Activated naive CD4-positive, alpha-beta T cell treated with anti-CD3 and anti-CD28 coated beads, Interleukin-2, amount 50 U/mL, for 16 hours (primary cell): ENCODE results near the gene SETD2.
A peak's percentile ranks its signal among the peaks of the same experiment; 100 is the strongest.
"Not testable (repeated sequence)": the region's sequence is repeated elsewhere in the genome, so short reads cannot be mapped to it uniquely, and the experiment has no call there.

Source experiments
- DNase-seq: peaks from one replicate; pipeline ENCODE4 v3.0.0-alpha.2; 2020

Gene SETD2

GRCh38 chr3:47151836-47152235, 12.1 kb downstream of the SETD2 start:
- DNase-seq = no peak

- no peak for DNase-seq
These were observed 14.5 kb downstream of the SETD2 start for GRCh38 chr3:47149339-47149933.

GRCh38 chr3:47145272-47145671, 18.6 kb downstream of the SETD2 start:
- DNase-seq = no peak

- no peak for DNase-seq
These were observed 20.8 kb downstream of the SETD2 start for GRCh38 chr3:47143068-47143467.

- DNase-seq = not testable (repeated sequence)
These were observed 21.4 kb downstream of the SETD2 start for GRCh38 chr3:47142536-47142935.

GRCh38 chr3:47140973-47141461, 22.9 kb downstream of the SETD2 start:
- not testable (repeated sequence) for DNase-seq

GRCh38 chr3:47140553-47140952, 23.4 kb downstream of the SETD2 start:
- not testable (repeated sequence) for DNase-seq

- no peak for DNase-seq
These were observed 29.6 kb downstream of the SETD2 start for GRCh38 chr3:47134311-47134710.

- DNase-seq = no peak
These were observed 30.3 kb downstream of the SETD2 start for GRCh38 chr3:47133641-47134040.

GRCh38 chr3:47130557-47130956, 33.4 kb downstream of the SETD2 start:
- no peak for DNase-seq

GRCh38 chr3:47128137-47128536, 35.8 kb downstream of the SETD2 start:
- no peak for DNase-seq

- DNase-seq = no peak
These were observed 40.1 kb downstream of the SETD2 start for GRCh38 chr3:47123857-47124256.

GRCh38 chr3:47121409-47121808, 42.5 kb downstream of the SETD2 start:
- no peak for DNase-seq

GRCh38 chr3:47120138-47120537, 43.8 kb downstream of the SETD2 start:
- no peak for DNase-seq

- peak; percentile 16 for DNase-seq
These were observed 44.5 kb downstream of the SETD2 start for GRCh38 chr3:47119387-47119786.

- DNase-seq = no peak
These were observed 46.0 kb downstream of the SETD2 start for GRCh38 chr3:47117807-47118364.

GRCh38 chr3:47115524-47115923, 48.4 kb downstream of the SETD2 start:
- DNase-seq = not testable (repeated sequence)

GRCh38 chr3:47113669-47114365, 50.1 kb downstream of the SETD2 start:
- no peak for DNase-seq

GRCh38 chr3:47112997-47113396, 50.9 kb downstream of the SETD2 start:
- no peak for DNase-seq

- DNase-seq = no peak
These were observed 54.5 kb downstream of the SETD2 start for GRCh38 chr3:47109393-47109792.

GRCh38 chr3:47108546-47108945, 55.4 kb downstream of the SETD2 start:
- no peak for DNase-seq

- DNase-seq = no peak
These were observed 59.7 kb downstream of the SETD2 start for GRCh38 chr3:47104259-47104658.

GRCh38 chr3:47103619-47104018, 60.3 kb downstream of the SETD2 start:
- DNase-seq = no peak

- no peak for DNase-seq
These were observed 61.8 kb downstream of the SETD2 start for GRCh38 chr3:47102081-47102600.
